Nephron progenitor cell (in vitro differentiated cells): ENCODE measurements around the gene PKIG.

Experiments used
- DNase-seq: peaks from one replicate; pipeline ENCODE4 v3.0.0; 2021
- H3K27ac Mint-ChIP-seq: 2 replicates; pipeline ENCODE4 v1.8.0; 2021; ENCODE audit warnings: mild to moderate bottlenecking, moderate library complexity, mixed read lengths
- H3K27me3 Mint-ChIP-seq: 2 replicates; pipeline ENCODE4 v1.8.0; 2021; ENCODE audit warnings: mild to moderate bottlenecking, low read depth, mixed read lengths; ENCODE audit not compliant: poor library complexity
- H3K36me3 Mint-ChIP-seq: 2 replicates; pipeline ENCODE4 v1.8.0; 2021; ENCODE audit warnings: low read depth, mixed read lengths
- H3K4me1 Mint-ChIP-seq: 2 replicates; pipeline ENCODE4 v1.8.0; 2021; ENCODE audit warnings: mixed read lengths
- H3K4me3 Mint-ChIP-seq: 2 replicates; pipeline ENCODE4 v1.8.0; 2021; ENCODE audit warnings: mild to moderate bottlenecking, moderate library complexity, mixed read lengths
- H3K9me3 Mint-ChIP-seq: 2 replicates; pipeline ENCODE4 v1.8.0; 2021; ENCODE audit warnings: mild to moderate bottlenecking, moderate library complexity, mixed read lengths
- TF ChIP-seq, protein P1 (sequence below): fragments of 200-600 bp; sonication (generic); IDR thresholded peaks from 2 replicates; pipeline ENCODE4 v1.5.0; 2021; ENCODE audit warnings: antibody characterized with exemption

The PKIG gene

GRCh38 chr20:44658810-44659209 is 76.4 kb downstream of the PKIG start:
- no peaks in the 10 kb centered on the region for H3K36me3 Mint-ChIP-seq
- H3K4me1 Mint-ChIP-seq: no peaks in the 10 kb centered on the region
- H3K27me3 Mint-ChIP-seq: peaks cover 36% of the 10 kb centered on the region
- H3K9me3 Mint-ChIP-seq: peaks cover 14% of the 10 kb centered on the region
- no peak overlapping the region for H3K4me3 Mint-ChIP-seq
- no peak overlapping the region for H3K27ac Mint-ChIP-seq
- no peak for DNase-seq
- TF ChIP-seq, protein P1, sequence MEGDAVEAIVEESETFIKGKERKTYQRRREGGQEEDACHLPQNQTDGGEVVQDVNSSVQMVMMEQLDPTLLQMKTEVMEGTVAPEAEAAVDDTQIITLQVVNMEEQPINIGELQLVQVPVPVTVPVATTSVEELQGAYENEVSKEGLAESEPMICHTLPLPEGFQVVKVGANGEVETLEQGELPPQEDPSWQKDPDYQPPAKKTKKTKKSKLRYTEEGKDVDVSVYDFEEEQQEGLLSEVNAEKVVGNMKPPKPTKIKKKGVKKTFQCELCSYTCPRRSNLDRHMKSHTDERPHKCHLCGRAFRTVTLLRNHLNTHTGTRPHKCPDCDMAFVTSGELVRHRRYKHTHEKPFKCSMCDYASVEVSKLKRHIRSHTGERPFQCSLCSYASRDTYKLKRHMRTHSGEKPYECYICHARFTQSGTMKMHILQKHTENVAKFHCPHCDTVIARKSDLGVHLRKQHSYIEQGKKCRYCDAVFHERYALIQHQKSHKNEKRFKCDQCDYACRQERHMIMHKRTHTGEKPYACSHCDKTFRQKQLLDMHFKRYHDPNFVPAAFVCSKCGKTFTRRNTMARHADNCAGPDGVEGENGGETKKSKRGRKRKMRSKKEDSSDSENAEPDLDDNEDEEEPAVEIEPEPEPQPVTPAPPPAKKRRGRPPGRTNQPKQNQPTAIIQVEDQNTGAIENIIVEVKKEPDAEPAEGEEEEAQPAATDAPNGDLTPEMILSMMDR: no peak

- no peaks in the 10 kb centered on the region for H3K36me3 Mint-ChIP-seq
- TF ChIP-seq, protein P1: no peak
- H3K4me3 Mint-ChIP-seq: no peak overlapping the region
- peaks cover 35% of the 10 kb centered on the region for H3K27me3 Mint-ChIP-seq
- H3K4me1 Mint-ChIP-seq: no peaks in the 10 kb centered on the region
- no peak overlapping the region for H3K27ac Mint-ChIP-seq
- DNase-seq: no peak
- peaks cover 7% of the 10 kb centered on the region for H3K9me3 Mint-ChIP-seq
These were observed 77.6 kb downstream of the PKIG start for GRCh38 chr20:44659931-44660330.

DNA sequence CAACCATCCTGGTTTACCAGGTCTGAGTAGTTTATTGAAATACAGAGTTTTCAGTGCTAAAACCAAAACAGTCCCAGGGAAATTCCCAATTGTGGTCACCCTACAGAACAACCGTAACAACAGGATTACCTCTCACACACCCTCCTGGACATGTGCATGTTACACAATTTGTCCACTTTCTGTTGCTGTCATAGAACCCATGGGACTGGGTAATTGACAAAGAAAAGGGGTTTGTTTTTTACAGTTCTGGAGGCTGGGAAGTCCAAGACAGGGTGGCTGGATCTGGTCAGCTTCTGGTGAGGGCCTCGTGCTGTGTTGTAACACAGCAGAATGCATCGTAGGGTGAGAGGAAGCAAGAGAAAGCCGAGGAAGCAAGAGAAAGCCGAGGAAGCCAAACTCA is 78.2 kb downstream of the PKIG start:
- Mint-ChIP-seq H3K27ac (no peak overlapping the region), H3K36me3 (no peaks in the 10 kb centered on the region), H3K4me3 (no peak overlapping the region), H3K9me3 (peaks cover 7% of the 10 kb centered on the region), H3K4me1 (no peaks in the 10 kb centered on the region), H3K27me3 (peaks cover 32% of the 10 kb centered on the region)
- TF ChIP-seq, protein P1: no peak
- DNase-seq: no peak

GRCh38 chr20:44662261-44662660 is 79.9 kb downstream of the PKIG start:
- Mint-ChIP-seq H3K9me3 (peaks cover 7% of the 10 kb centered on the region), H3K36me3 (no peaks in the 10 kb centered on the region), H3K27ac (no peak overlapping the region), H3K4me1 (no peaks in the 10 kb centered on the region), H3K4me3 (no peak overlapping the region), H3K27me3 (peaks cover 27% of the 10 kb centered on the region)
- DNase-seq: no peak
- TF ChIP-seq, protein P1: no peak

DNA sequence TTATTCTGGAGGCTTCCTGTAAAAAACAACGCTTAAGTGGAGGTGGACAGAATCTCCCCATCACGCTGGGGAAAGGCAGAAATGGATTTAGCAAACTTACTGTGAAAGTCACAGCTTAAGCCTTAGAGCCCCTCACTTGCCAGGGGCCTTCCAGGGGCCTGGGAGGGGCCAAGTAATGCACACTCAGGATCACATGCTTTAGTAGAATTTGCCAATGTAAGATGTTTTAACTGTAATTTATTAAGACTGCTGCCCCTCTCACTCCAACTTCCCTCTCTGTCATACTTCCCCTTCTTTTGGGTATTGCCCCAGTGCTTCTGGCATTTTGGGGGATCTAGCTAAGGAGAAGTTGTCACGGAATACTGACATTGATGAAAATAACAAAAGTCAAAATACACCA is 81.8 kb downstream of the PKIG start:
- no peak overlapping the region for H3K27ac Mint-ChIP-seq

GRCh38 chr20:44666066-44666465 is 83.7 kb downstream of the PKIG start:
- no peak overlapping the region for H3K4me3 Mint-ChIP-seq
- no peak overlapping the region for H3K27ac Mint-ChIP-seq
- peaks cover 20% of the 10 kb centered on the region for H3K27me3 Mint-ChIP-seq
- H3K36me3 Mint-ChIP-seq: no peaks in the 10 kb centered on the region
- DNase-seq: no peak
- TF ChIP-seq, protein P1: no peak
- peaks cover 3% of the 10 kb centered on the region for H3K9me3 Mint-ChIP-seq
- peaks cover under 1% of the 10 kb centered on the region for H3K4me1 Mint-ChIP-seq

More for the DNA sequence above, 81.8 kb downstream of the PKIG start:
- TF ChIP-seq, protein P1: no peak
- peaks cover 24% of the 10 kb centered on the region for H3K27me3 Mint-ChIP-seq
- no peaks in the 10 kb centered on the region for H3K4me1 Mint-ChIP-seq
- H3K36me3 Mint-ChIP-seq: no peaks in the 10 kb centered on the region
- no peak overlapping the region for H3K4me3 Mint-ChIP-seq
- no peak for DNase-seq
- peaks cover 5% of the 10 kb centered on the region for H3K9me3 Mint-ChIP-seq
